GM23338 (cell line): ENCODE measurements around the gene GPC6. TPM values are rescaled to one million over a fixed set of nuclear protein-coding genes. Genes with fewer than 3 reads are reported as not detected.
A peak's percentile ranks its signal among the peaks of the same experiment; 100 is the strongest.

Experiments used
- ATAC-seq: fragments of 200-7000 bp; cut with Tn5 transposase; 3 replicates; pipeline ENCODE4 v1.9.1; 2020
- DNase-seq: peaks from one replicate; pipeline ENCODE4 v3.0.0-alpha.2; 2015; ENCODE audit warnings: low spot score
- H2AFZ ChIP-seq: fragments of 200-600 bp; sonication (generic); 2 replicates; pipeline ENCODE4 v1.8.0; 2016; ENCODE audit warnings: antibody characterized with exemption, mild to moderate bottlenecking, moderate library complexity
- H3F3A ChIP-seq: fragments of 200-600 bp; sonication (generic); replicated peaks from 2 replicates; pipeline ENCODE4 v1.8.0; 2017; ENCODE audit warnings: antibody characterized with exemption, mixed run types, low read depth
- H3K27ac ChIP-seq: fragments of 200-600 bp; sonication (generic); 2 replicates; pipeline ENCODE4 v1.6.1; 2016; ENCODE audit warnings: low read depth
- H3K27me3 ChIP-seq: fragments of 200-600 bp; sonication (generic); 2 replicates; pipeline ENCODE4 v1.8.0; 2016; ENCODE audit warnings: mild to moderate bottlenecking, mixed run types, moderate library complexity; ENCODE audit not compliant: insufficient read depth
- H3K36me3 ChIP-seq: fragments of 200-600 bp; sonication (generic); 2 replicates; pipeline ENCODE4 v1.8.0; 2016; ENCODE audit warnings: mild to moderate bottlenecking; ENCODE audit not compliant: insufficient read depth
- H3K4me1 ChIP-seq: fragments of 200-600 bp; sonication (generic); 2 replicates; pipeline ENCODE4 v1.8.0; 2016; ENCODE audit warnings: mild to moderate bottlenecking, moderate library complexity; ENCODE audit not compliant: insufficient read depth
- H3K4me2 ChIP-seq: fragments of 200-600 bp; sonication (generic); 2 replicates; pipeline ENCODE4 v1.7.1; 2017; ENCODE audit warnings: mixed run types
- H3K4me3 ChIP-seq: fragments of 200-600 bp; sonication (generic); 2 replicates; pipeline ENCODE4 v1.6.1; 2016; ENCODE audit warnings: mixed run types
- H3K79me2 ChIP-seq: fragments of 200-600 bp; sonication (generic); replicated peaks from 2 replicates; pipeline ENCODE4 v1.8.0; 2017; ENCODE audit warnings: mild to moderate bottlenecking; ENCODE audit not compliant: insufficient read depth
- H3K9me2 ChIP-seq: fragments of 200-600 bp; sonication (generic); 2 replicates; pipeline ENCODE4 v1.8.0; 2017; ENCODE audit not compliant: insufficient read depth
- H4K20me1 ChIP-seq: fragments of 200-600 bp; sonication (generic); replicated peaks from 2 replicates; pipeline ENCODE4 v1.8.0; 2017; ENCODE audit warnings: mild to moderate bottlenecking; ENCODE audit not compliant: insufficient read depth
- H3K27ac Mint-ChIP-seq: 2 replicates; pipeline ENCODE4 v1.8.0; 2020; ENCODE audit warnings: inconsistent platforms, mild to moderate bottlenecking, moderate library complexity, mixed read lengths
- H3K27me3 Mint-ChIP-seq: 3 replicates; pipeline ENCODE4 v1.8.0; 2022; ENCODE audit warnings: low read depth, mild to moderate bottlenecking, moderate library complexity, mixed read lengths, inconsistent platforms; ENCODE audit not compliant: insufficient read depth, poor library complexity
- H3K36me3 Mint-ChIP-seq: 3 replicates; pipeline ENCODE4 v1.8.0; 2021; ENCODE audit warnings: low read depth, mild to moderate bottlenecking, inconsistent platforms, moderate library complexity, mixed read lengths
- H3K4me1 Mint-ChIP-seq: 3 replicates; pipeline ENCODE4 v1.8.0; 2020; ENCODE audit warnings: mild to moderate bottlenecking, inconsistent platforms, mixed read lengths
- H3K4me3 Mint-ChIP-seq: 3 replicates; pipeline ENCODE4 v1.8.0; 2021; ENCODE audit warnings: moderate library complexity, mild to moderate bottlenecking, inconsistent platforms, mixed read lengths
- H3K9me3 Mint-ChIP-seq: 3 replicates; pipeline ENCODE4 v1.8.0; 2020; ENCODE audit warnings: moderate library complexity, mild to moderate bottlenecking, inconsistent platforms, mixed read lengths
- CREB1 ChIP-seq: fragments of 250-450 bp; sonication (Bioruptor Pico); IDR thresholded peaks from 2 replicates; pipeline ENCODE4 v1.5.0; 2020; ENCODE audit warnings: low read depth, mild to moderate bottlenecking, moderate library complexity
- CTCF ChIP-seq, 2 experiments: fragments of 200-600 bp in 1 of 2; sonication (generic) in 1 of 2; conservative IDR thresholded peaks; 2 replicates each; pipeline versions ENCODE4 v1.5.1 to v1.6.1; 2016 to 2017; ENCODE audit warnings: antibody characterized with exemption in 2 of 2, low read depth in 2 of 2, mild to moderate bottlenecking in 2 of 2, moderate library complexity in 1 of 2
- ETS1 ChIP-seq: IDR thresholded peaks from 2 replicates; pipeline ENCODE4 v1.6.1; 2016; ENCODE audit warnings: antibody characterized with exemption
- EZH2 ChIP-seq: fragments of 200-600 bp; sonication (generic); IDR thresholded peaks from one replicate; pipeline ENCODE4 v1.8.0; 2017; ENCODE audit warnings: antibody characterized with exemption, mild to moderate bottlenecking, low read depth; ENCODE audit not compliant: unreplicated experiment
- EZH2phosphoT487 ChIP-seq: fragments of 200-600 bp; sonication (generic); IDR thresholded peaks from one replicate; pipeline ENCODE4 v1.8.1; 2018; ENCODE audit warnings: antibody characterized with exemption; ENCODE audit not compliant: unreplicated experiment
- JUNB ChIP-seq: IDR thresholded peaks from one replicate; pipeline ENCODE4 v1.6.1; 2016; ENCODE audit warnings: antibody characterized with exemption; ENCODE audit not compliant: unreplicated experiment
- NANOG ChIP-seq: IDR thresholded peaks from 2 replicates; pipeline ENCODE4 v1.6.1; 2016; ENCODE audit warnings: antibody characterized with exemption, borderline replicate concordance
- POLR2AphosphoS5 ChIP-seq: IDR thresholded peaks from 2 replicates; pipeline ENCODE4 v1.6.1; 2016; ENCODE audit warnings: antibody characterized with exemption, low read depth
- REST ChIP-seq: IDR thresholded peaks from one replicate; pipeline ENCODE4 v1.6.1; 2018; ENCODE audit warnings: antibody characterized with exemption; ENCODE audit not compliant: unreplicated experiment
- STAT1 ChIP-seq: IDR thresholded peaks from one replicate; pipeline ENCODE4 v1.6.1; 2016; ENCODE audit warnings: antibody characterized with exemption; ENCODE audit not compliant: unreplicated experiment
- ZNF114 ChIP-seq: fragments of 250-450 bp; sonication (Bioruptor Pico); IDR thresholded peaks from 2 replicates; pipeline ENCODE4 v1.5.0; 2020; ENCODE audit warnings: mild to moderate bottlenecking, moderate library complexity
- ZNF331 ChIP-seq: fragments of 250-450 bp; sonication (Bioruptor Pico); IDR thresholded peaks from 2 replicates; pipeline ENCODE4 v1.5.0; 2020; ENCODE audit warnings: low read depth, mild to moderate bottlenecking, moderate library complexity
- ZNF462 ChIP-seq: fragments of 250-450 bp; sonication (Bioruptor Pico); IDR thresholded peaks from 2 replicates; pipeline ENCODE4 v1.5.0; 2020; ENCODE audit warnings: mild to moderate bottlenecking, moderate library complexity
- polyA plus RNA-seq: library from polyadenylated mRNA; unstranded; fragments of >200 nt; fragmentation: Nextera tagmentation; extraction: Ambion mirVana; gene quantifications from 2 replicates; pipeline ENCODE4 v1.2.1, GENCODE V29; 2016
- total RNA-seq: library from RNA; depleted of rRNA; stranded (reverse); fragments of >200 nt; shearing (Covaris generic); gene quantifications from 2 replicates; pipeline ENCODE4 v1.2.3, GENCODE V29; 2014

GPC6 gene
- total and polyA plus RNA-seq, 2 experiments from 2014 or later: 6.4 to 28.6 TPM

- H3K4me3 Mint-ChIP-seq: no peak overlapping the region; the same call in 2 of the 3 replicates
- no peak for ATAC-seq
- no peak overlapping the region for H3K4me3 ChIP-seq
Measured at GRCh38 chr13:93244918-93245280, 18.3 kb downstream of the GPC6 start.

More at GRCh38 chr13:93244918-93245280, 18.3 kb downstream of the GPC6 start:
- no peak overlapping the region for H2AFZ ChIP-seq
- 0 out of 2 replicates have a peak overlapping the region, but pooled peaks have one; percentile 77 for H3K27ac Mint-ChIP-seq
- no peaks in the 10 kb centered on the region for H3K36me3 ChIP-seq
- peaks cover 5% of the 10 kb centered on the region; the same call in 1 of the 2 replicates for H3K9me2 ChIP-seq
- H3K4me2 ChIP-seq: peak overlapping the region; percentile 33
- H3K79me2 ChIP-seq: peaks cover 93% of the 10 kb centered on the region
- 0 out of 2 replicates have a peak overlapping the region, but pooled peaks have one; percentile 53 for H3K27ac ChIP-seq
- H3K27me3 Mint-ChIP-seq: peaks cover 5% of the 10 kb centered on the region
- H3K27me3 ChIP-seq: no peaks in the 10 kb centered on the region
- no peak for DNase-seq
- H3F3A ChIP-seq: no peaks in the 10 kb centered on the region
- peaks cover 10% of the 10 kb centered on the region; the same call in 2 of the 3 replicates for H3K36me3 Mint-ChIP-seq
- peaks cover 47% of the 10 kb centered on the region for H3K4me1 Mint-ChIP-seq
- no peaks in the 10 kb centered on the region for H4K20me1 ChIP-seq
- TF ChIP-seq EZH2phosphoT487 (no peak), EZH2 (no peak), STAT1 (no peak), CTCF (conservative IDR thresholded peaks at IDR 0.05; ENCODE audit: low read depth in 2 of 2) (no peak), REST (no peak), JUNB (no peak), ZNF114 (no peak), ZNF331 (no peak), POLR2AphosphoS5 (no peak), CREB1 (CRISPR knock-in tag) (no peak), NANOG (no peak), ETS1 (no peak), ZNF462 (CRISPR knock-in tag) (no peak)
- H3K9me3 Mint-ChIP-seq: peaks cover 2% of the 10 kb centered on the region; the same call in 1 of the 3 replicates
- H3K4me1 ChIP-seq: peaks cover 36% of the 10 kb centered on the region
